Measurements from ENCODE around the gene RABGEF1.
A peak's percentile ranks its signal among the peaks of the same experiment; 100 is the strongest.
"Not testable (repeated sequence)": the region's sequence is repeated elsewhere in the genome, so short reads cannot be mapped to it uniquely, and the experiment has no call there.

RABGEF1 gene

DNA sequence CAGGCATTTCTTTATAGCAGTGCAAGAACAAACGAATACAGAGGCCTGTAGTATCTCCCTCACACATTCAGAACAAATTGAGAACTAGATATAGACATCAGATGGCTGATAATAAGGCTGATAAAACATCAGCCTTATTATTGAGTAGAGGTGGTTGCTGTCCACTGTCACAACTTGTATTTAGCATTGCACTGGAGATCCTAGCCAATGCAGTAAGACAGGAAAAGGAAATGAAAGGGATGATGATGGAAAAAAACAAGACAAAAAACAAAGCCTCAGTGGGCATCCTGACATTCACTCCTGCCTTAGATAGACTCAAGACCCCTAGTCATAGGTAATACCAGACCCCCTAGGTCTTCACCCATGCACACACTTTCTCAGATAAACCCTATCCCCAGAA is 4.7 kb upstream of the RABGEF1 start:
- DNase-seq (ENCODE audit: low spot score) = no peak
- TF ChIP-seq, protein P1, sequence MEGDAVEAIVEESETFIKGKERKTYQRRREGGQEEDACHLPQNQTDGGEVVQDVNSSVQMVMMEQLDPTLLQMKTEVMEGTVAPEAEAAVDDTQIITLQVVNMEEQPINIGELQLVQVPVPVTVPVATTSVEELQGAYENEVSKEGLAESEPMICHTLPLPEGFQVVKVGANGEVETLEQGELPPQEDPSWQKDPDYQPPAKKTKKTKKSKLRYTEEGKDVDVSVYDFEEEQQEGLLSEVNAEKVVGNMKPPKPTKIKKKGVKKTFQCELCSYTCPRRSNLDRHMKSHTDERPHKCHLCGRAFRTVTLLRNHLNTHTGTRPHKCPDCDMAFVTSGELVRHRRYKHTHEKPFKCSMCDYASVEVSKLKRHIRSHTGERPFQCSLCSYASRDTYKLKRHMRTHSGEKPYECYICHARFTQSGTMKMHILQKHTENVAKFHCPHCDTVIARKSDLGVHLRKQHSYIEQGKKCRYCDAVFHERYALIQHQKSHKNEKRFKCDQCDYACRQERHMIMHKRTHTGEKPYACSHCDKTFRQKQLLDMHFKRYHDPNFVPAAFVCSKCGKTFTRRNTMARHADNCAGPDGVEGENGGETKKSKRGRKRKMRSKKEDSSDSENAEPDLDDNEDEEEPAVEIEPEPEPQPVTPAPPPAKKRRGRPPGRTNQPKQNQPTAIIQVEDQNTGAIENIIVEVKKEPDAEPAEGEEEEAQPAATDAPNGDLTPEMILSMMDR (IDR thresholded peaks at IDR 0.05; ENCODE audit: extremely low read depth, missing control alignments) = no peak

DNA sequence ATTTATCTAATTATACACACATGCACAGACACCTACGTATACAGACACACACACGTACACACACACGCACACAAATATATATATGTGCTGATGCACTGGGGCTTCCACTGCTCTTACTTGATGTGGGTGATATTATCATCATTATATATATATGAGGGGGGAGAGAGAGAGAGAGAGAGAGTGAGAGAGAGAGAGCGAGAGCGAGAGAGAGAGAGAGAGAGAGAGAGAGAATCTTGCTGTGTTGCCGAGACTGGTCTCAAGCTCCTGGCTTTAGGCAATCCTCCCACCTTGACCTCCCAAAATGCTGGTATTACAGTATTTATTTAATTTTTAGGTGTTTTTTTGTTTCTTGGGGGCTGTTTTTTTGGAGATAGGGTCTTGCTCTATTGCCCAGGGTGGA is 3.6 kb upstream of the RABGEF1 start:
- DNase-seq (ENCODE audit: low spot score) = no peak
- TF ChIP-seq, protein P1 (IDR thresholded peaks at IDR 0.05; ENCODE audit: extremely low read depth, missing control alignments) = no peak

- TF ChIP-seq, protein P1 (IDR thresholded peaks at IDR 0.05; ENCODE audit: extremely low read depth, missing control alignments) = no peak
- no peak for DNase-seq (ENCODE audit: low spot score)
Measured at GRCh38 chr7:66737667-66738066, 2.9 kb upstream of the RABGEF1 start.

- no peak for DNase-seq (ENCODE audit: low spot score)
- TF ChIP-seq, protein P1 (IDR thresholded peaks at IDR 0.05; ENCODE audit: extremely low read depth, missing control alignments) = no peak
Measured at GRCh38 chr7:66739477-66739876, 1.1 kb upstream of the RABGEF1 start.

DNA sequence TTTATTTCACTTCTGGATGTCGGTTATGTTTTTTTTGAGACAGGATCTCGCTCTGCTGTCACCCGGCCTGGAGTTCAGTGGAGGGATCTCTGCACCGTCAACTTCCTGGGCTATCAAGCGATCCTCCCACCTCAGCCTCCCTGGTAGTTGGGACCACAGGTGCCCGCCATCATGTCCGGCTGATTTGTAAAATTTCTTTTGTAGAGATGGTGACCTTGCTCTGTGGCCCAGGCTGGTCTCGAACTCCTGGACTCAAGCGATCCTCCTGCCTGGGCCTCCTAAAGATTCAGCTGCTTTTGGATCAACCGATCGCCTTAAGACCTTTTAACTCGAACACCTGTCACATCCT is 606 bp upstream of the RABGEF1 start:
- TF ChIP-seq, protein P1 (IDR thresholded peaks at IDR 0.05; ENCODE audit: extremely low read depth, missing control alignments) = no peak
- DNase-seq (ENCODE audit: low spot score) = no peak

DNA sequence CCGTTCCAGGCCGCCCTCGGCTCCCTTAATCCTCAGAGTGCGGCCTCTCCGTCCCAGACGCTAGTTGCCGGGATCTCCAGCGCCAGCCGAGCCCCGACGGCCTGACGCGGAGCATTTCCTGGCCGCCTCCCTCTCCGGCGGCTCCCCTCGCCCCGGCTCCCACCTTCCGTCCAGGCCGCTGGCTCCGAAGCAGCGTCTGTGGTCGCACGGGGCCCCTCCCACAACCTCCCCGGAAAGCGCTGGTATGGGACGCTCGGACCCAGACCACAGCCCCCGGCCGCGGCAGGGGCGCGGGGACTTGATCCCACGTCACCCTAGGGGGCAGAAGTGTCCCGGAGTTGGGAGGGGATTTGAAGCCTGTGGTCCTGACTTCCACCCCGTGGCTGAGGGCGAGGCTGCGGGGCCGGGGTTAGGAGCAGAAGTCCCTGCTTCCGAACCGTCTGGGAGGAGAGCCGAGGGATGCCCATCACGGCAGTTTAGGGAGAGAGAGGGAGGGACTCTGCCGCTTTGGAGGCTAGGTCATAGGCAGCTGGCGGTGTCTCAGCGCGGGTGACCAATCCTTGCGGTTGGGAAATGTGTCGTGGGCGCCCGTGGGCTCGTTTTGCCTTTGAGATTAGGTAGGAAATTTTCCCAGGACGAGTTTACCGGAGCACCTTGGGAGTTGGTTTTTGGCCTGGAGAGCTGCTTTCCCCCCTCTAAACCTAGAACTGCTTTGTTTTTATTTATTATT is 612 bp downstream of the RABGEF1 start:
- DNase-seq (ENCODE audit: low spot score) = peak; percentile 64

- TF ChIP-seq, protein P1 (IDR thresholded peaks at IDR 0.05; ENCODE audit: extremely low read depth, missing control alignments) = no peak
- no peak for DNase-seq (ENCODE audit: low spot score)
Measured at GRCh38 chr7:66741710-66742049, 1.1 kb downstream of the RABGEF1 start.

DNA sequence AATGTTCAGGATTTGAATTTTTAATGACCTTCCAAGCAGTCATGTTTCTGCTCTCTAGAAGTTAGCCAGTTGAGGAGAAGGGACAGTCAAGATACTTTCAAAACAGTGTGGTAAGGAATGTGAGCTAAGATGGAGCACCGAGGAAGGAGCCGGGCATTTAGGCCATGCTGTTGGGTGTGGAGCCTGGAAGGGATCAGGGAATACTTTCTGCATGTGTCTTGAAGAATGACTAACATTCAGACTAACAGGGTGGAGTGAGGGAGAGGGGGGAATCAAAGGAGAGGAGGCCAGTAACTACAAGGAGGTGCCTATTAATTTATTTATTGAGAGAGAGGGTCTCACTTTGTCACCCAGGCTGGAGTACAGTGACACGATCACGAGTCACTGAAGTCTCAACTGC is 1.8 kb downstream of the RABGEF1 start:
- DNase-seq (ENCODE audit: low spot score) = not testable (repeated sequence)
